HEK293 (cell line): ENCODE data around the gene APPBP2.
A peak's percentile ranks its signal among the peaks of the same experiment; 100 is the strongest.

Source experiments
- GLI2 ChIP-seq: fragments of 450-650 bp; formaldehyde crosslinking; IDR thresholded peaks from 2 replicates; pipeline ENCODE4; 2017; ENCODE audit warnings: missing biosample characterization, missing genetic modification characterization, low read depth, borderline replicate concordance
- KLF17 ChIP-seq: fragments of 450-650 bp; formaldehyde crosslinking; IDR thresholded peaks from 2 replicates; pipeline ENCODE4 v1.5.1; 2016; ENCODE audit warnings: missing biosample characterization, missing genetic modification characterization
- MZF1 ChIP-seq: fragments of 450-650 bp; formaldehyde crosslinking; IDR thresholded peaks from 2 replicates; pipeline ENCODE4 v1.5.1; 2017; ENCODE audit warnings: missing biosample characterization, missing genetic modification characterization, borderline replicate concordance
- OVOL3 ChIP-seq: fragments of 450-650 bp; formaldehyde crosslinking; IDR thresholded peaks from 2 replicates; pipeline ENCODE4 v1.5.1; 2016; ENCODE audit warnings: missing biosample characterization, missing genetic modification characterization
- RBAK ChIP-seq: fragments of 450-650 bp; formaldehyde crosslinking; IDR thresholded peaks from 2 replicates; pipeline ENCODE4 v1.5.1; 2016; ENCODE audit warnings: missing biosample characterization, missing genetic modification characterization
- SCRT1 ChIP-seq: fragments of 450-650 bp; formaldehyde crosslinking; IDR thresholded peaks from 2 replicates; pipeline ENCODE4 v1.5.1; 2016; ENCODE audit warnings: missing biosample characterization, missing genetic modification characterization, borderline replicate concordance
- ZBTB21 ChIP-seq: fragments of 450-650 bp; formaldehyde crosslinking; IDR thresholded peaks from 2 replicates; pipeline ENCODE4 v1.5.1; 2017; ENCODE audit warnings: missing biosample characterization, missing genetic modification characterization
- ZBTB44 ChIP-seq: fragments of 450-650 bp; IDR thresholded peaks from 2 replicates; pipeline ENCODE4 v1.5.1; 2018; ENCODE audit warnings: missing biosample characterization, mild to moderate bottlenecking, missing genetic modification characterization
- ZFP69B ChIP-seq: fragments of 450-650 bp; formaldehyde crosslinking; IDR thresholded peaks from 2 replicates; pipeline ENCODE4 v1.5.1; 2016; ENCODE audit warnings: missing biosample characterization, missing genetic modification characterization
- ZNF132 ChIP-seq: fragments of 450-650 bp; formaldehyde crosslinking; IDR thresholded peaks from 2 replicates; pipeline ENCODE4 v1.5.1; 2017; ENCODE audit warnings: missing biosample characterization, missing genetic modification characterization, borderline replicate concordance
- ZNF148 ChIP-seq: fragments of 450-650 bp; formaldehyde crosslinking; IDR thresholded peaks from 2 replicates; pipeline ENCODE4 v1.5.0; 2017; ENCODE audit warnings: missing biosample characterization, missing genetic modification characterization, borderline replicate concordance
- ZNF157 ChIP-seq: fragments of 450-650 bp; formaldehyde crosslinking; IDR thresholded peaks from 2 replicates; pipeline ENCODE4 v1.5.1; 2016; ENCODE audit warnings: missing biosample characterization, missing genetic modification characterization
- ZNF211 ChIP-seq: fragments of 450-650 bp; formaldehyde crosslinking; IDR thresholded peaks from 2 replicates; pipeline ENCODE4 v1.5.1; 2016; ENCODE audit warnings: low read depth, missing biosample characterization, missing genetic modification characterization
- ZNF221 ChIP-seq: fragments of 450-650 bp; formaldehyde crosslinking; IDR thresholded peaks from 2 replicates; pipeline ENCODE4 v1.5.1; 2017; ENCODE audit warnings: missing biosample characterization, missing genetic modification characterization, borderline replicate concordance
- ZNF239 ChIP-seq: fragments of 450-650 bp; formaldehyde crosslinking; IDR thresholded peaks from 2 replicates; pipeline ENCODE4 v1.5.1; 2016; ENCODE audit warnings: missing biosample characterization, missing genetic modification characterization
- ZNF248 ChIP-seq: fragments of 450-650 bp; formaldehyde crosslinking; IDR thresholded peaks from 2 replicates; pipeline ENCODE4 v1.5.1; 2017; ENCODE audit warnings: missing biosample characterization, missing genetic modification characterization
- ZNF350 ChIP-seq: fragments of 450-650 bp; formaldehyde crosslinking; IDR thresholded peaks from 2 replicates; pipeline ENCODE4 v1.5.0; 2017; ENCODE audit warnings: missing biosample characterization, mild to moderate bottlenecking, missing genetic modification characterization
- ZNF521 ChIP-seq: fragments of 450-650 bp; formaldehyde crosslinking; IDR thresholded peaks from 2 replicates; pipeline ENCODE4 v1.5.1; 2017; ENCODE audit warnings: missing biosample characterization, mild to moderate bottlenecking, missing genetic modification characterization
- ZNF544 ChIP-seq: fragments of 450-650 bp; formaldehyde crosslinking; IDR thresholded peaks from 2 replicates; pipeline ENCODE4 v1.5.0; 2017; ENCODE audit warnings: missing biosample characterization, missing genetic modification characterization
- ZNF610 ChIP-seq: fragments of 450-650 bp; formaldehyde crosslinking; IDR thresholded peaks from 2 replicates; pipeline ENCODE4 v1.5.1; 2016; ENCODE audit warnings: missing biosample characterization, missing genetic modification characterization, borderline replicate concordance
- ZNF629 ChIP-seq: fragments of 450-650 bp; formaldehyde crosslinking; IDR thresholded peaks from 2 replicates; pipeline ENCODE4 v1.5.1; 2017; ENCODE audit warnings: missing biosample characterization, missing genetic modification characterization
- ZNF664 ChIP-seq: fragments of 450-650 bp; formaldehyde crosslinking; IDR thresholded peaks from 2 replicates; pipeline ENCODE4 v1.5.1; 2016; ENCODE audit warnings: missing biosample characterization, missing genetic modification characterization
- ZNF776 ChIP-seq: fragments of 450-650 bp; formaldehyde crosslinking; IDR thresholded peaks from 2 replicates; pipeline ENCODE4 v1.5.0; 2017; ENCODE audit warnings: missing biosample characterization, missing genetic modification characterization, borderline replicate concordance
- ZNF785 ChIP-seq: fragments of 450-650 bp; formaldehyde crosslinking; IDR thresholded peaks from 2 replicates; pipeline ENCODE4 v1.5.1; 2016; ENCODE audit warnings: missing biosample characterization, missing genetic modification characterization
- ZSCAN18 ChIP-seq: fragments of 450-650 bp; formaldehyde crosslinking; IDR thresholded peaks from 2 replicates; pipeline ENCODE4 v1.5.1; 2016; ENCODE audit warnings: missing biosample characterization, missing genetic modification characterization
- ZSCAN23 ChIP-seq: fragments of 450-650 bp; formaldehyde crosslinking; IDR thresholded peaks from 2 replicates; pipeline ENCODE4 v1.5.1; 2016; ENCODE audit warnings: missing biosample characterization, missing genetic modification characterization
- ZSCAN30 ChIP-seq: fragments of 450-650 bp; IDR thresholded peaks from 2 replicates; pipeline ENCODE4 v1.5.1; 2018; ENCODE audit warnings: missing biosample characterization, mild to moderate bottlenecking, missing genetic modification characterization, moderate library complexity
- TF ChIP-seq, protein P1 (sequence below): fragments of 450-650 bp; formaldehyde crosslinking; IDR thresholded peaks from 2 replicates; pipeline ENCODE4 v1.5.1; 2016; ENCODE audit warnings: missing biosample characterization, missing genetic modification characterization
- TF ChIP-seq, protein P2 (sequence below): fragments of 450-650 bp; formaldehyde crosslinking; IDR thresholded peaks from 2 replicates; pipeline ENCODE4 v1.5.1; 2016; ENCODE audit warnings: missing biosample characterization, missing genetic modification characterization

Gene APPBP2

GRCh38 chr17:60525685-60526514 lies at the start of gene APPBP2 (continued):
- TF ChIP-seq ZSCAN18 (tag by site-specific recombination) (no peak), ZNF239 (tag by site-specific recombination) (no peak), ZNF132 (tag by site-specific recombination) (no peak), ZFP69B (no peak), MZF1 (tag by site-specific recombination) (peak; percentile 33; the same call in 1 of the 2 replicates), ZNF521 (no peak), ZNF610 (tag by site-specific recombination) (peak; percentile 53; the same call in 1 of the 2 replicates), GLI2 (no peak), KLF17 (tag by site-specific recombination) (0 out of 2 replicates have a peak, but pooled peaks have one; percentile 75), SCRT1 (tag by site-specific recombination) (no peak), RBAK (no peak), ZNF785 (no peak), ZNF350 (no peak), ZNF157 (no peak), ZSCAN23 (tag by site-specific recombination) (no peak), ZBTB21 (peak; percentile 85), ZBTB44 (no peak), ZNF248 (tag by site-specific recombination) (no peak), OVOL3 (tag by site-specific recombination) (no peak; the same call in 1 of the 2 replicates), ZNF221 (tag by site-specific recombination) (no peak), ZNF148 (tag by site-specific recombination) (no peak), ZNF544 (tag by site-specific recombination) (no peak), ZNF776 (no peak), ZSCAN30 (tag by site-specific recombination) (peak; percentile 87), ZNF629 (tag by site-specific recombination) (peak; percentile 95), ZNF664 (no peak), ZNF211 (tag by site-specific recombination) (no peak)
- TF ChIP-seq, protein P1, sequence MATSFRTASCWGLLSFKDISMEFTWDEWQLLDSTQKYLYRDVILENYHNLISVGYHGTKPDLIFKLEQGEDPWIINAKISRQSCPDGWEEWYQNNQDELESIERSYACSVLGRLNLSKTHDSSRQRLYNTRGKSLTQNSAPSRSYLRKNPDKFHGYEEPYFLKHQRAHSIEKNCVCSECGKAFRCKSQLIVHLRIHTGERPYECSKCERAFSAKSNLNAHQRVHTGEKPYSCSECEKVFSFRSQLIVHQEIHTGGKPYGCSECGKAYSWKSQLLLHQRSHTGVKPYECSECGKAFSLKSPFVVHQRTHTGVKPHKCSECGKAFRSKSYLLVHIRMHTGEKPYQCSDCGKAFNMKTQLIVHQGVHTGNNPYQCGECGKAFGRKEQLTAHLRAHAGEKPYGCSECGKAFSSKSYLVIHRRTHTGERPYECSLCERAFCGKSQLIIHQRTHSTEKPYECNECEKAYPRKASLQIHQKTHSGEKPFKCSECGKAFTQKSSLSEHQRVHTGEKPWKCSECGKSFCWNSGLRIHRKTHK, result no peak
- TF ChIP-seq, protein P2, sequence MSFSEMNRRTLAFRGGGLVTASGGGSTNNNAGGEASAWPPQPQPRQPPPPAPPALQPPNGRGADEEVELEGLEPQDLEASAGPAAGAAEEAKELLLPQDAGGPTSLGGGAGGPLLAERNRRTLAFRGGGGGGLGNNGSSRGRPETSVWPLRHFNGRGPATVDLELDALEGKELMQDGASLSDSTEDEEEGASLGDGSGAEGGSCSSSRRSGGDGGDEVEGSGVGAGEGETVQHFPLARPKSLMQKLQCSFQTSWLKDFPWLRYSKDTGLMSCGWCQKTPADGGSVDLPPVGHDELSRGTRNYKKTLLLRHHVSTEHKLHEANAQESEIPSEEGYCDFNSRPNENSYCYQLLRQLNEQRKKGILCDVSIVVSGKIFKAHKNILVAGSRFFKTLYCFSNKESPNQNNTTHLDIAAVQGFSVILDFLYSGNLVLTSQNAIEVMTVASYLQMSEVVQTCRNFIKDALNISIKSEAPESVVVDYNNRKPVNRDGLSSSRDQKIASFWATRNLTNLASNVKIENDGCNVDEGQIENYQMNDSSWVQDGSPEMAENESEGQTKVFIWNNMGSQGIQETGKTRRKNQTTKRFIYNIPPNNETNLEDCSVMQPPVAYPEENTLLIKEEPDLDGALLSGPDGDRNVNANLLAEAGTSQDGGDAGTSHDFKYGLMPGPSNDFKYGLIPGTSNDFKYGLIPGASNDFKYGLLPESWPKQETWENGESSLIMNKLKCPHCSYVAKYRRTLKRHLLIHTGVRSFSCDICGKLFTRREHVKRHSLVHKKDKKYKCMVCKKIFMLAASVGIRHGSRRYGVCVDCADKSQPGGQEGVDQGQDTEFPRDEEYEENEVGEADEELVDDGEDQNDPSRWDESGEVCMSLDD (tag by site-specific recombination), result peak; percentile 93
